ENCODE measurements around the gene EVC2. TPM values are rescaled to one million over a fixed set of nuclear protein-coding genes. Genes with fewer than 3 reads are reported as not detected.

The EVC2 gene
- total RNA-seq, 1 donor from 2014 or later = 5.5 TPM

DNA sequence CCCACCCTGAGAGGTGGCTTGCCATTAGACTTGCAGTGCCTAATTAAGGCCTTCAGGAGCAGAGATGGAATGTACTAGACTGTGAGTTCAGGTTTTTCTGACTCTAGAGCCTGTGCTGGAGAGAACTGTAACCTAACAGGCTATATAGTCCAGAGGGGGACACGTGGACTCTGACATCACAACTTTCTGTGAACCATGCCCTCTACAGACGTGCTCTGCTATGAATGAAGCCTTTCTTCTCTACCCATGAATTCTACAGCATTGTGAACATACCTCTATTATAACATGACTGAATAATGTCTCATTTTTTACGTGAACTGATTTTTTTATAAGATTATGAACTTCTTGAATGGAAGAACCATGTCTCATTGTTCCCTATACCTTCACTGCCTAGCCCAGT, 68.8 kb downstream of the EVC2 start:
- Mint-ChIP-seq H3K36me3 (ENCODE audit: low read depth) (peaks cover 17% of the 10 kb centered on the region), H3K4me3 (ENCODE audit: unreplicated experiment) (no peak overlapping the region), H3K9me3 (ENCODE audit: low read depth) (no peaks in the 10 kb centered on the region), H3K27me3 (ENCODE audit: low read depth) (no peaks in the 10 kb centered on the region), H3K4me1 (ENCODE audit: low read depth) (peaks cover 34% of the 10 kb centered on the region), H3K27ac (ENCODE audit: unreplicated experiment) (no peak overlapping the region)
- no peak for TF ChIP-seq CTCF (IDR thresholded peaks at IDR 0.05)
- no peak for DNase-seq (ENCODE audit: low spot score)

DNA sequence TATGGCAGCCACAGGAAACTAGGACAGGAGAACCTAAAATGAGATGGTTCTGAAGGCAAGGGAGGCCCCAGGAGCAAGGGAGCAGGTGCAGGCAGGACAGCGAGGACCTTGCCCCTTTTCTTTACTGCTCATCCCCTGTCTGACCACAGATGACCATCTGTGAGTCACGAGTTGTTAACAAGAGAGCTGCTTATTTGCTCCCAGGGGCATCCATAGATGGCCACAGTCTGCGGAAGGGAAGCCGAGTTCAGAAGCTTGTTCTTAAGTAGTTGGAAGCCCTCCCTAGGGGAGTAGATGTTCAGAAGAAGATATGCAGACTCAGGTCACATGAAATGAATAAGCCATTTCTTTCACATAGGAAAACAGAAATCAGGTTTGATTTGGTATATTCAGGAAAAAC, 69.4 kb downstream of the EVC2 start:
- H3K4me1 Mint-ChIP-seq (ENCODE audit: low read depth) = peaks cover 34% of the 10 kb centered on the region
- no peaks in the 10 kb centered on the region for H3K27me3 Mint-ChIP-seq (ENCODE audit: low read depth)
- H3K27ac Mint-ChIP-seq (ENCODE audit: unreplicated experiment) = peak overlapping the region; percentile 19
- no peak for DNase-seq (ENCODE audit: low spot score)
- no peak for TF ChIP-seq CTCF (IDR thresholded peaks at IDR 0.05)
- H3K36me3 Mint-ChIP-seq (ENCODE audit: low read depth) = peaks cover 16% of the 10 kb centered on the region
- H3K9me3 Mint-ChIP-seq (ENCODE audit: low read depth) = no peaks in the 10 kb centered on the region
- H3K4me3 Mint-ChIP-seq (ENCODE audit: unreplicated experiment) = no peak overlapping the region

DNA sequence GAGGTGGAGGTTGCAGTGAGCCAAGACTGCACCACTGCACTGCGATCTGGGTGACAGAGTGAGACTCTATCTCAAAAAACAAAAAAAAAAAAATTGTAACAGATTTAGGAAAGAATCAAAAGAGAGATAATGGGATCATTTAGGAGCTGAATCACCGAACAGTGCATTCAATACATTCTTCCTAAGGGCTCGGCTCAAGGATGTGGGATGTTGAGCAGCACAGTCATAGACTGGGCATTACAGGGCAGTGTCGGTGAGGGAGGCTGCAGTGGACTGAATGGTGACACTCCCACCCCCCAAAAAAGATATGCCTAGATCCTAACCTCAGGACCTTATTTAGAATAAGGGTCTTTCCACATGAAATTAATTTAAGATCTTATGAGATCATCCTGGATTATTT, 70.0 kb downstream of the EVC2 start:
- Mint-ChIP-seq H3K27me3 (ENCODE audit: low read depth) (no peaks in the 10 kb centered on the region), H3K4me3 (ENCODE audit: unreplicated experiment) (no peak overlapping the region), H3K36me3 (ENCODE audit: low read depth) (peaks cover 16% of the 10 kb centered on the region), H3K27ac (ENCODE audit: unreplicated experiment) (peak overlapping the region; percentile 73), H3K9me3 (ENCODE audit: low read depth) (no peaks in the 10 kb centered on the region), H3K4me1 (ENCODE audit: low read depth) (peaks cover 34% of the 10 kb centered on the region)
- no peak for DNase-seq (ENCODE audit: low spot score)
- TF ChIP-seq CTCF (IDR thresholded peaks at IDR 0.05) = no peak

DNA sequence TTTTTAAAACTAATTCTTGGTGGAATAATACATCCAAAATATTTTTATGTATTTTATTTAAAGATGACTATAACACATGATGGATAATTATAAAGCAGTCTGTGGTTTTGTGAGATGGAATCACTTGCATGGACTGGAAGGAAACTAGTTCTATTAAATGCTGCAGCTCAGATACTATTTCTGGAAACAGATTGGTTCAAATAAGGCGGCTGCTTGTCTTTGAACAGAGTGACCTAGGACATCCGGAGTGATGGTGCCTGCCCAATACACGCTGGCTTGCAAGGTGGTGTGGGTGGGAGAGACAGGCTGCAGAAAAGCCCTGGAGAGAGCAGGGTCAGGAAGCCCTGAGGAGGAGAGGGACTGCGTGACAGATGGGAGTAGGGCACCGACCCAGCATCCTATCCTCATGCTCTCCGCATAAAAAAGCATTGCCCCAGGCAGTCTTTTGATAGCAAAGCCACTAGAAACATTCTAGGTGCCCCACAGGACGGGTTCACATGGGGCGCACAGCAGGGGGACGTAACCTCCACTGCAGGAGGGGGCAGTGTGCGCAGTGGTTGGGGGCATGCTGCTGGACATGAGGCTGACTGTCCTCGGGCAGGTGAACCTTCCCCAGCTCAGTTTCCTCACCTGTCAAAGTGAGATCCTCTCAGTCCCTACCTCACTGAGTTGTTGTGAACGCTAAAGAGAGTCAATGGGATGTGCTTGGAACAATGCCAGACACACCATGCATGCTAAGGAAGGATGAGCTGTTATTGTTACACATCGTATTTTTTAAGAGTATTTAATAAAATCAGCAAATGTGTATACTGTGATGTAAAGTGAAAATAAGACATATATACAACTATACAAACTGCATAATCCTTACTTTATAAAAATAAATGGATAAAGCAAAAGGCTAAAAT, 71.3 kb downstream of the EVC2 start:
- no peak for TF ChIP-seq CTCF (IDR thresholded peaks at IDR 0.05)
- DNase-seq (ENCODE audit: low spot score) = no peak
- no peaks in the 10 kb centered on the region for H3K9me3 Mint-ChIP-seq (ENCODE audit: low read depth)
- no peak overlapping the region for H3K27ac Mint-ChIP-seq (ENCODE audit: unreplicated experiment)
- H3K36me3 Mint-ChIP-seq (ENCODE audit: low read depth) = peaks cover 16% of the 10 kb centered on the region
- no peak overlapping the region for H3K4me3 Mint-ChIP-seq (ENCODE audit: unreplicated experiment)
- peaks cover 34% of the 10 kb centered on the region for H3K4me1 Mint-ChIP-seq (ENCODE audit: low read depth)
- H3K27me3 Mint-ChIP-seq (ENCODE audit: low read depth) = no peaks in the 10 kb centered on the region

DNA sequence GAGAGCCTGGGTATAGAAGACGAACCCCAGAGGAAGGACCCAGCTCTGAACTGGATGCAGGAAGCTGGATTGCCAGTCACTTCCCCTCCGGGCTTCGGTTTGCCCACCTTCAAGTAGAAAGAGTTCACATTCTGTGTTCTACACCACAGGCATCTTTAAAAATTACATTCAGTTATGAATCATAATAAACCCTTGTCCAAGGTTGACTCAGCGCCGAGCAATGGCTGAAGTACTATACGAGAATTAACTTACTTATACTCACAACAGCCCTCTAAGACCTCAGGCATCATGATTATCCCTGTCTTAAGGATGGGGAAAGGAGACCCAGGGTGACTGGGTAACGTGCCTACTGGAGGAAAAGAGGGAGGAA, 72.5 kb downstream of the EVC2 start:
- Mint-ChIP-seq H3K36me3 (ENCODE audit: low read depth) (peaks cover 13% of the 10 kb centered on the region), H3K4me1 (ENCODE audit: low read depth) (peaks cover 34% of the 10 kb centered on the region), H3K27ac (ENCODE audit: unreplicated experiment) (peak overlapping the region; percentile 86), H3K9me3 (ENCODE audit: low read depth) (no peaks in the 10 kb centered on the region), H3K27me3 (ENCODE audit: low read depth) (no peaks in the 10 kb centered on the region), H3K4me3 (ENCODE audit: unreplicated experiment) (no peak overlapping the region)
- DNase-seq (ENCODE audit: low spot score) = no peak
- TF ChIP-seq CTCF (IDR thresholded peaks at IDR 0.05) = no peak

All from chondrocyte (in vitro differentiated cells).